Measurements from ENCODE around the gene ARPC1A. TPM values are rescaled to one million over a fixed set of nuclear protein-coding genes. Genes with fewer than 3 reads are reported as not detected.

Gene ARPC1A
- total and polyA plus RNA-seq, 2 of the 8 experiments (the other 6 are each of a cell fraction or from before 2014, with no cell fraction given), result 123 to 155 TPM

GRCh38 chr7:99398891-99399445, 73.3 kb downstream of the ARPC1A start:
- ChIA-PET CTCF (ENCODE audit: partially characterized antibody) (interaction anchor here (0.6 to 2.5 kb wide), 10 partner anchors 12 to 1573 kb away, joined by 3 to 7 read pairs (median 3); no protein-coding TSS in a partner anchor), POLR2A (ENCODE audit: partially characterized antibody) (interaction anchor here (0.8 to 3.7 kb wide), 12 partner anchors 9 to 437 kb away, joined by 3 to 39 read pairs (median 4); partner anchors contain the start of genes BUD31 and PDAP1)
- Histone ChIP-seq H3K23ac (ENCODE audit: insufficient read length) (no peak overlapping the region), H3K56ac (replicated peaks; ENCODE audit: insufficient read length, low read depth, low read length) (no peak overlapping the region), H3K79me1 (ENCODE audit: low read depth, low read length) (peaks cover 4% of the 10 kb centered on the region; the same call in 1 of the 2 replicates), H2BK120ac (replicated peaks; ENCODE audit: low read depth, low read length) (no peak overlapping the region), H3K27me3 (replicated peaks in 1 of 4; ENCODE audit: control insufficient read depth in 3 of 4, extremely low read depth in 1 of 4, insufficient read depth in 3 of 4, low read length in 3 of 4) (no peaks in the 10 kb centered on the region), H3K79me2 (ENCODE audit: control insufficient read depth in 1 of 2, insufficient read depth in 2 of 2, low read length in 2 of 2) (peaks cover 0 to 7% of the 10 kb centered on the region in 2 experiments; a peak in 2 of 4 replicates), H3K14ac (ENCODE audit: insufficient read length) (no peak overlapping the region), H3K36me3 (ENCODE audit: control insufficient read depth in 2 of 4, insufficient read depth in 4 of 4, low read length in 3 of 4) (peaks cover 26 to 85% (median 57%) of the 10 kb centered on the region in 4 experiments), H4K20me1 (replicated peaks in 1 of 2; ENCODE audit: control insufficient read depth in 1 of 2, insufficient read depth in 2 of 2, low read length in 2 of 2) (peaks cover 12 to 35% of the 10 kb centered on the region in 2 experiments), H4K91ac (replicated peaks; ENCODE audit: insufficient read length, low read length) (no peak overlapping the region), H3K23me2 (ENCODE audit: low read depth, low read length) (no peaks in the 10 kb centered on the region; the same call in 1 of the 2 replicates), H3K18ac (ENCODE audit: extremely low read depth, low read length) (no peak overlapping the region), H3K9ac (replicated peaks in 1 of 4; ENCODE audit: extremely low read depth in 1 of 4, low read depth in 3 of 4, low read length in 3 of 4) (no peak overlapping the region), H4K5ac (ENCODE audit: insufficient read length, low read depth, low read length) (no peak overlapping the region), H3K4me1 (replicated peaks in 1 of 4; ENCODE audit: control insufficient read depth in 3 of 4, insufficient read depth in 4 of 4, low read length in 3 of 4) (peaks cover 0 to 2% (median under 1%) of the 10 kb centered on the region in 4 experiments; a peak in 3 of 7 replicates), H3K4ac (replicated peaks; ENCODE audit: insufficient read length, low read depth, low read length) (no peak overlapping the region), H2BK12ac (ENCODE audit: low read depth, low read length) (no peak overlapping the region), H2AK5ac (ENCODE audit: low read depth, low read length) (no peak overlapping the region), H3K9me3 (ENCODE audit: insufficient read depth in 2 of 2, low read depth in 1 of 2, low read length in 1 of 2) (no peaks in the 10 kb centered on the region), H2BK20ac (ENCODE audit: low read length) (no peak overlapping the region), H3K27ac (ENCODE audit: low read depth, low read length) (no peak overlapping the region), H3K4me2 (ENCODE audit: insufficient read depth in 1 of 2, low read depth in 2 of 2, low read length in 2 of 2) (no peak overlapping the region), H4K8ac (ENCODE audit: extremely low read depth, insufficient read depth, low read length) (no peak overlapping the region; the same call in 1 of the 2 replicates), H2BK15ac (ENCODE audit: low read length) (no peak overlapping the region), H3K4me3 (ENCODE audit: extremely low read depth in 1 of 4, insufficient read depth in 2 of 4, low read depth in 3 of 4, low read length in 4 of 4) (no peak overlapping the region), H2AFZ (ENCODE audit: low read length) (no peak overlapping the region), H2BK5ac (ENCODE audit: low read depth, low read length) (no peak overlapping the region)
- FAIRE-seq (no peak), DNase-seq (ENCODE audit: low read depth in 1 of 2, low spot score in 2 of 2) (no peak)
- WGBS, 2 experiments (ENCODE audit: extremely low coverage in 1 of 2, insufficient coverage in 1 of 2, insufficient read length in 1 of 2, insufficient replicate concordance in 2 of 2, low coverage in 1 of 2, low lambda C conversion rate in 2 of 2, missing lambda C conversion rate in 1 of 2), result 90% methylated on average over 5 of the region's 5 CpGs; no CpG with 5 or more reads in 1 of the 2 experiments
- no peak for TF ChIP-seq BACH1 (IDR thresholded peaks at IDR 0.05; ENCODE audit: low read length)
- no peak for TF ChIP-seq USF2 (IDR thresholded peaks at IDR 0.05; ENCODE audit: low read length)
- no peak for TF ChIP-seq SP4 (IDR thresholded peaks at IDR 0.05; ENCODE audit: low read length)
- TF ChIP-seq SIN3A (conservative IDR thresholded peaks at IDR 0.05 in 1 of 2, IDR thresholded peaks at IDR 0.05 in 1 of 2; ENCODE audit: low read depth in 1 of 2, low read length in 2 of 2), result no peak
- TF ChIP-seq TAF7 (optimal IDR thresholded peaks at IDR 0.05; ENCODE audit: borderline replicate concordance, low read depth, low read length), result no peak
- no peak for TF ChIP-seq TEAD4 (IDR thresholded peaks at IDR 0.05; ENCODE audit: low read depth, low read length)
- TF ChIP-seq ZNF274 (IDR thresholded peaks at IDR 0.05; ENCODE audit: borderline replicate concordance, extremely low read depth, low read length), result no peak
- no peak for TF ChIP-seq KDM5A (IDR thresholded peaks at IDR 0.05; ENCODE audit: low read length)
- TF ChIP-seq E2F6 (IDR thresholded peaks at IDR 0.05), result no peak
- no peak for TF ChIP-seq FOSL1 (IDR thresholded peaks at IDR 0.05; ENCODE audit: insufficient read depth, low read depth, low read length)
- no peak for TF ChIP-seq SP2 (IDR thresholded peaks at IDR 0.05; ENCODE audit: low read length)
